Mesothelial cell of epicardium (in vitro differentiated cells): Measurements from ENCODE around the gene CUBN. TPM values are rescaled to one million over a fixed set of nuclear protein-coding genes. Genes with fewer than 3 reads are reported as not detected.

Source experiments
- DNase-seq, 2 experiments: peaks; one replicate each; pipeline ENCODE4 v3.0.0; 2021; ENCODE audit warnings: low spot score in 2 of 2; ENCODE audit not compliant: unreplicated experiment in 2 of 2
- H3K27ac Mint-ChIP-seq: 2 replicates; pipeline ENCODE4 v1.8.0; 2021; ENCODE audit warnings: mixed read lengths
- H3K27me3 Mint-ChIP-seq: 2 replicates; pipeline ENCODE4 v1.8.0; 2021; ENCODE audit warnings: low read depth, mixed read lengths
- H3K36me3 Mint-ChIP-seq: 2 replicates; pipeline ENCODE4 v1.8.0; 2021; ENCODE audit warnings: mixed read lengths
- H3K4me1 Mint-ChIP-seq: 2 replicates; pipeline ENCODE4 v1.8.0; 2021; ENCODE audit warnings: mixed read lengths
- H3K4me3 Mint-ChIP-seq: 2 replicates; pipeline ENCODE4 v1.8.0; 2021; ENCODE audit warnings: mild to moderate bottlenecking, moderate library complexity, mixed read lengths
- H3K9me3 Mint-ChIP-seq: 2 replicates; pipeline ENCODE4 v1.8.0; 2021; ENCODE audit warnings: mixed read lengths
- total RNA-seq: library from RNA; stranded (reverse); gene quantifications from 3 replicates; pipeline ENCODE4 v1.2.1, GENCODE V29; 2021
- TF ChIP-seq, protein P1 (sequence below): fragments of 200-600 bp; sonication (generic); IDR thresholded peaks from one replicate; pipeline ENCODE4 v1.5.0; 2021; ENCODE audit warnings: antibody characterized with exemption; ENCODE audit not compliant: unreplicated experiment

The CUBN gene
- total RNA-seq, 1 donor from 2014 or later: 1.5 TPM

DNA sequence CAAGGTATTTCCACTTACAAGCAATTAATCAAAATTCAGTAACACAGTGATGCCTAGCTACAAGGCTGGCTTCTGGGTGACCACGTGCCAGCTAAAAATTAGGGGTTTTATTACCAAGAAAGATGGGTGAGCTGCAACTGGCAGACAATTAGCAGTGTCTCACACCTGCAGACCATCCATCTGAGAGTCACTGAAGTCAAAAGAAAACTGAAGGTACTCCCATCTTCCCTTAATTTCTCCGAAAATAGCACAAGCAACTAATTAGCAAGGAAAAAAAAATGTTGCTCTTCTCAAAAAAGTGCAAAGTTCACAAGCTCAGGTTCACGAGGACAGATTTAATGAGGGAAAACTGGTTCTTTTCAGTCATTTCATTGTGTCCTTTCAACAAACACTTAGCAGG is 340.8 kb downstream of the CUBN start:
- TF ChIP-seq, protein P1, sequence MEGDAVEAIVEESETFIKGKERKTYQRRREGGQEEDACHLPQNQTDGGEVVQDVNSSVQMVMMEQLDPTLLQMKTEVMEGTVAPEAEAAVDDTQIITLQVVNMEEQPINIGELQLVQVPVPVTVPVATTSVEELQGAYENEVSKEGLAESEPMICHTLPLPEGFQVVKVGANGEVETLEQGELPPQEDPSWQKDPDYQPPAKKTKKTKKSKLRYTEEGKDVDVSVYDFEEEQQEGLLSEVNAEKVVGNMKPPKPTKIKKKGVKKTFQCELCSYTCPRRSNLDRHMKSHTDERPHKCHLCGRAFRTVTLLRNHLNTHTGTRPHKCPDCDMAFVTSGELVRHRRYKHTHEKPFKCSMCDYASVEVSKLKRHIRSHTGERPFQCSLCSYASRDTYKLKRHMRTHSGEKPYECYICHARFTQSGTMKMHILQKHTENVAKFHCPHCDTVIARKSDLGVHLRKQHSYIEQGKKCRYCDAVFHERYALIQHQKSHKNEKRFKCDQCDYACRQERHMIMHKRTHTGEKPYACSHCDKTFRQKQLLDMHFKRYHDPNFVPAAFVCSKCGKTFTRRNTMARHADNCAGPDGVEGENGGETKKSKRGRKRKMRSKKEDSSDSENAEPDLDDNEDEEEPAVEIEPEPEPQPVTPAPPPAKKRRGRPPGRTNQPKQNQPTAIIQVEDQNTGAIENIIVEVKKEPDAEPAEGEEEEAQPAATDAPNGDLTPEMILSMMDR: no peak
- DNase-seq: no peak
- peaks cover 2% of the 10 kb centered on the region for H3K36me3 Mint-ChIP-seq
- H3K27me3 Mint-ChIP-seq: no peaks in the 10 kb centered on the region
- H3K4me3 Mint-ChIP-seq: no peak overlapping the region
- peaks cover 10% of the 10 kb centered on the region for H3K9me3 Mint-ChIP-seq
- H3K27ac Mint-ChIP-seq: no peak overlapping the region
- H3K4me1 Mint-ChIP-seq: peaks cover 2% of the 10 kb centered on the region

DNA sequence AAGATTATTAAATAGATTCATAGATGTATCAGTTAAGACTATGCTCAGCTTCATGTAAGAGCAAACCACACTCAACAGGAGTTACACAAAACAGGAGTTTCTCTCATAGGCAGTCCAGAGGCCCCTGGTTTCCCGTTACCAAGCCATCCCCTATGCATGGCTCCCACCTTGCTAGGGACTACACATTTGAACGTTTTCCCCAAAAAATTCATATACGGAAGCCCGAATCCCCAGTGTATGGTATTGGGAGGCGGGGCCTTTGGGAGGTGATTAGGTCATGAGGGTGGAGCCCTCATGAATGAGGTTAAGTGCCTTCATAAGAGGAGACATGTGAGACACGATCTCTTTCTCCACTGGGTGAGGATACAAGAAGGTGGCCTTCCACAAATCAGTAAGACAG is 341.5 kb downstream of the CUBN start:
- DNase-seq: no peak
- peaks cover 3% of the 10 kb centered on the region for H3K9me3 Mint-ChIP-seq
- TF ChIP-seq, protein P1: no peak
- no peak overlapping the region for H3K4me3 Mint-ChIP-seq
- H3K36me3 Mint-ChIP-seq: peaks cover 2% of the 10 kb centered on the region
- no peak overlapping the region for H3K27ac Mint-ChIP-seq
- H3K4me1 Mint-ChIP-seq: peaks cover 2% of the 10 kb centered on the region
- H3K27me3 Mint-ChIP-seq: no peaks in the 10 kb centered on the region

DNA sequence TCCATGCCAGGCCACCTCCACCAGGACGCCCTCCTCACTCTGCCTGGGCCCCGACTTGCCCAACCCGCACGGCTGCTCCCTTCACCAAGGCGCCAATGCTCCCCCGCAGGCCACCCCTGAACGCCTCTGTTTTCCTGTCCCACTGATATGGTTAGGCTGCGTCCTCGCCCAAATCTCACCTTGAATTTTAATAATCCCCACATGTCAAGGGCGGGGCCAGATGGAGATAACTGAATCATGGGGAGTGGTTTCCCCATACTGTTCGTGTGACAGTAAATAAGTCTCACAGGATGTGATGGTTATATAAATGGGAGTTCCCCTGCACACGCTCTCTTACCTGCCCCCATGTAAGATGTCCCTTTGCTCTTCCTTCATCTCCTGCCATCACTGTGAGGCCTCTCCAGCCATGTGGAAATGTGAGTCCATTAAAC is 342.2 kb downstream of the CUBN start:
- Mint-ChIP-seq H3K36me3 (peaks cover 2% of the 10 kb centered on the region), H3K4me3 (no peak overlapping the region), H3K4me1 (peaks cover 2% of the 10 kb centered on the region), H3K27ac (no peak overlapping the region), H3K27me3 (no peaks in the 10 kb centered on the region), H3K9me3 (peaks cover 3% of the 10 kb centered on the region)
- no peak for DNase-seq
- TF ChIP-seq, protein P1: no peak

DNA sequence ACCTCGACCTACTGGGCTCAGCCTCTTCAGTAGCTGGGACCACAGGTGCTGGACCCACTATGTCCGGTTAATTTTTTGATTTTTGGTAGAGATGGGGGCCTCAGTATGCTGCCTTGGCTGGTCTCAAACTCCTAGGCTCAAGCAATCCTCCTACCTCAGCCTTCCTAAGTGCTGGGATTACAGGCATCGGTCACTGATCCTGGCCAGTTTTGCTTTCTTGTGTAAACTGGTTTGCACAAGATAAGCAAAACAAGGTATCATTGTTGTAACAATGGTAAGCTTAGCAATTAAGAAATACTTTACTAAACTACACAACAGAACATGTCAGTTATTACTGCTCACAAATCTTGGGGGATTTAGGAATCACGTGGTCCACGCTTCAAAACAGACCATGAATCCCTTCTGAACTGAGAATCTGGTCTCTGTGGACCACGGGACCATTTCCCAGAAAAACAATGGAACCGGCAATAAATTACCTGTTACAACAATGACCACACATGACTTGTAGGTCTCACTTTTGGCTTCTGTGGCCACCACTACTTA is 349.2 kb downstream of the CUBN start:
- DNase-seq: no peak
- Mint-ChIP-seq H3K4me1 (no peaks in the 10 kb centered on the region), H3K4me3 (no peak overlapping the region), H3K9me3 (peaks cover 3% of the 10 kb centered on the region), H3K27me3 (no peaks in the 10 kb centered on the region), H3K27ac (no peak overlapping the region), H3K36me3 (peaks cover 2% of the 10 kb centered on the region)
- TF ChIP-seq, protein P1: no peak

DNA sequence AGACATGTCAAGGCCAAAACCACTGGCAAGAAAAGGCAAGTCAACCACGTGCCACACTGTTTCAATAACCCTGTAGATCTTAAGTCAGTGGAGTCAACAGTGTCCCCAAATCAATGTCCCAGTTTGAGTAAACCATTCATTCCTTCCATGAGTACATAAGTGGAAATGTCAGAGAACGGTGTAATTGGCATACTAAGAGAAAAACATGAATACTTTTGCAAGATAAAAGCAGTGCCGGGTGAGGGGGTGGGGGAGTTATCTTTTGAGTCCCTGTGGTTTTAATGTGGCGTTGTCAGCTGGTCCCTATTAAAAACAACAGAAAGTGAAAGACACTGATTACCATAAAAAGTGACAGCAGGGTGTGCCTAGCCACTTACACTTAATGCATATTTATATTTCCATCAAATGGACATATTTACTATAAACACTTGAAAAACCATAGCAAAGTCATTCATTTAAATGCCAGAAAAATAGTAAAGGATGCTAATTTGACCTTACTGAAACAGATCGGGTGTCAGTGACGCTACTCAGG is 350.2 kb downstream of the CUBN start:
- no peaks in the 10 kb centered on the region for H3K27me3 Mint-ChIP-seq
- H3K27ac Mint-ChIP-seq: no peak overlapping the region
- TF ChIP-seq, protein P1: no peak
- no peaks in the 10 kb centered on the region for H3K36me3 Mint-ChIP-seq
- DNase-seq: no peak
- H3K9me3 Mint-ChIP-seq: no peaks in the 10 kb centered on the region
- H3K4me3 Mint-ChIP-seq: no peak overlapping the region
- H3K4me1 Mint-ChIP-seq: no peaks in the 10 kb centered on the region
